GM18505 (cell line): ENCODE measurements around the gene CCNI.

Source experiments
- ATAC-seq: cut with Tn5 transposase; IDR thresholded peaks from one replicate; pipeline ENCODE4 v1.9.1; 2021; ENCODE audit not compliant: unreplicated experiment
- POLR2A ChIP-seq: IDR thresholded peaks from 4 replicates; pipeline ENCODE4 v1.6.1; 2011; ENCODE audit warnings: borderline replicate concordance; ENCODE audit not compliant: insufficient read depth, insufficient read length; ENCODE audit errors: extremely low read depth

The CCNI gene

GRCh38 chr4:76998251-76998901, 77.4 kb downstream of the CCNI start:
- no peak for ATAC-seq
- no peak for TF ChIP-seq POLR2A

DNA sequence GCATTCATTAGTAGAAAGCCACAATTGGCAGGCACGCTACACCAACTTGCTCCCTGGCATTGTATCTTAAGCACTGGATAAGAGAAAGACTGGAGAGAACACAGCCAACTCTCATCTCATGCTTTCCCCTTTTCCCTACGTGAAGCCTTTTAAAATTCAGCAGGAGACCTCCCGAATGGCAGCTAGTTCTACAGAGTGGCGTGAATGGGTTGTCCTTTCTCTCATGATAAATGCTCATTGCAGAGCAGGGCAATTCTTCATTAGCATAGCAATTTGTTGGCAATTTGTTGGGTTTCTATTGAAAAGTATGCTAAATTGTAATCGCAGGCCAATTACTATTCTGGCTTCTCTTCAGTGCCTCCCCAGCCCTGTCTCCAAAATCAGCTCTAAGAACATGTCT, 78.3 kb downstream of the CCNI start:
- ATAC-seq, result no peak
- no peak for TF ChIP-seq POLR2A
